Adrenal gland (tissue), 12 donors: ENCODE measurements around the gene TPRN. TPM values are rescaled to one million over a fixed set of nuclear protein-coding genes. Genes with fewer than 3 reads are reported as not detected.
A peak's percentile ranks its signal among the peaks of the same experiment; 100 is the strongest.

Source experiments
- DNase-seq, 7 donors: peaks; one replicate each; pipeline ENCODE4 v3.0.0-alpha.2; 2019 to 2020
- H3K27ac ChIP-seq, 5 donors: fragments of 200-600 bp; sonication (generic) in 4 of 5; 1 replicate in 3 of 5; 2 replicates in 2 of 5; pipeline versions ENCODE4 v1.5.1 to v1.8.0; 2016 to 2020; ENCODE audit warnings: mild to moderate bottlenecking in 1 of 5
- H3K27me3 ChIP-seq: fragments of 200-600 bp; 2 replicates; pipeline ENCODE4 v1.8.0; 2021
- H3K36me3 ChIP-seq, 2 donors: fragments of 200-600 bp; replicated peaks in 1 of 2; 1 replicate in 1 of 2; 2 replicates in 1 of 2; pipeline versions ENCODE4 v1.5.1 to v1.8.0; 2018 to 2022
- H3K4me1 ChIP-seq, 2 donors: fragments of 200-600 bp; replicated peaks in 1 of 2; 1 replicate in 1 of 2; 2 replicates in 1 of 2; pipeline versions ENCODE4 v1.5.1 to v1.8.0; 2018 to 2021
- H3K4me3 ChIP-seq, 4 donors: fragments of 200-600 bp; sonication (generic) in 3 of 4; one replicate each; pipeline ENCODE4 v1.5.1; 2016 to 2018
- H3K9me3 ChIP-seq, 3 donors: fragments of 200-600 bp; sonication (generic) in 1 of 3; replicated peaks in 1 of 3; 1 replicate in 2 of 3; 2 replicates in 1 of 3; pipeline versions ENCODE4 v1.5.1 to v1.8.0; 2016 to 2021
- POLR2A ChIP-seq, 2 donors: fragments of 450-650 bp; IDR thresholded peaks; one replicate each; pipeline ENCODE4 v1.6.1; 2017; ENCODE audit warnings: antibody characterized with exemption in 2 of 2, mild to moderate bottlenecking in 2 of 2, moderate library complexity in 1 of 2
- WGBS, 4 donors: extraction: QIAGEN DNeasy Blood & Tissue Kit in 2 of 4; methylation state at CpG; one replicate each; pipeline versions ENCODE4 v1.1.5 to v1.1.7; 2013 to 2017; 5-methylcytosine and 5-hydroxymethylcytosine counted together
- intact Hi-C, 2 donors: fragments of 100-400 bp; cut with DNase I; formaldehyde crosslinking; loops; one replicate each; pipeline versions ENCODE4 v1.14.1 to v1.15.0; 2022 to 2023
- polyA plus RNA-seq, 3 donors: library from polyadenylated mRNA; stranded (reverse); fragments of 200-250 nt in 2 of 3; fragments of 350-450 nt in 1 of 3; fragmentation: Illumina TruSeq in 1 of 3; extraction: RNeasy Lipid Tissue Mini Kit (QIAGEN cat#74804) in 1 of 3; gene quantifications; one replicate each; pipeline ENCODE4 v1.2.3, GENCODE V29; 2013 to 2014
- total RNA-seq, 9 donors: library from RNA; depleted of rRNA in 4 of 9; stranded (reverse); fragments of >200 nt in 4 of 9; fragments of 120-200 nt in 1 of 9; fragmentation: NEBNext Ultra II Directional in 1 of 9; extraction: Animal tissue kit (Norgen Biotek cat#: 25700) in 1 of 9; gene quantifications; one replicate each; pipeline versions ENCODE4 v1.1.0 to v1.2.4, GENCODE V29; 2013 to 2023
- TF ChIP-seq, protein P1 (sequence below), 6 experiments: fragments of 450-650 bp in 4 of 6; fragments of 200-600 bp in 2 of 6; sonication (generic) in 1 of 6; IDR thresholded peaks; 1 replicate in 5 of 6; 2 replicates in 1 of 6; pipeline versions ENCODE4 v1.5.1 to v1.8.0; 2016 to 2021; ENCODE audit warnings: antibody characterized with exemption in 6 of 6, mild to moderate bottlenecking in 2 of 6, moderate library complexity in 1 of 6
- donor health status: healthy with polysubstance abuse.
- donor health status: Bipolar disorder and iron deficiency.
- donor health status: DM: yes; HTN: yes; CAD: no.
- donor health status: DM: no; HTN: no; CAD: no.
- donor health status: DM: no; HTN: no; CAD: no.
- donor health status: DM: yes; HTN: yes; CAD: no.

Gene TPRN
- total and polyA plus RNA-seq, 12 donors, result 1.4 to 23.5 (median 8.5) TPM

DNA sequence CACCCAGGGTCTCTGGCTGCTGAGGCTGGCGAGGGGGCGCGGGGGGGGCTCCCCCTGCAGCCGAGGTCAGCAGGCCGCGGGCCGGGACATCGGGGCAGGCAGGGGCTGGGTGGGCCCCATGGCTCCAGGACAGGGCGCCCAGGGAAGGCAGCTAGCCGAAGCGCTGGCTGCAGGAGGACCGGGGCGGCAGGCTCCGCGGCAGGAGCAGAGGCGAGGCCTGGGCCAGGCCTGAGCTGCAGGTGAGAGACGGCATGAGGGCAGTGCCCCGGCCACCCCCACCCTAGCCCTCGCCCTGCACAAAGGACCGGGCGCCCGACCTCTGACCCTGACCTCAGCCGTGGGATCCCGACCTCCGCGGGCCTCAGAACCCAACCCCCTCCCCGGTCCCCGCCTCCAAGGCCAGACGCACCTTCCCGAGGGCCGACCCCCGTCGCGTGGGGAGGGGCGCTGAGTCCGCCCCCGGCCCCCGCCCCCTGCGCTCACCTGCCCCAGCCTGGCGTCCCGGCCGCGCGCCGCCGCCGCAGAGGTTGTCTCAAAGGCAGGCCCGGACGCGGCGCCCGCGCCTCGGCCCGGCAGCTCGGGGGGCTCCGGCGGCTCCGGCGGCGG is 21.1 kb upstream of the TPRN start:
- DNase-seq, result no peak
- Histone ChIP-seq H3K9me3 (no peaks in the 10 kb centered on the region), H3K4me1 (peaks cover 29 to 37% of the 10 kb centered on the region in 2 donors), H3K36me3 (no peaks in the 10 kb centered on the region), H3K27me3 (no peaks in the 10 kb centered on the region), H3K4me3 (peak overlapping the region in 2 of 4 donors; percentile 18 to 60), H3K27ac (peak overlapping the region in 3 of 5 donors; percentile 23 to 91 (median 30))
- TF ChIP-seq, protein P1, sequence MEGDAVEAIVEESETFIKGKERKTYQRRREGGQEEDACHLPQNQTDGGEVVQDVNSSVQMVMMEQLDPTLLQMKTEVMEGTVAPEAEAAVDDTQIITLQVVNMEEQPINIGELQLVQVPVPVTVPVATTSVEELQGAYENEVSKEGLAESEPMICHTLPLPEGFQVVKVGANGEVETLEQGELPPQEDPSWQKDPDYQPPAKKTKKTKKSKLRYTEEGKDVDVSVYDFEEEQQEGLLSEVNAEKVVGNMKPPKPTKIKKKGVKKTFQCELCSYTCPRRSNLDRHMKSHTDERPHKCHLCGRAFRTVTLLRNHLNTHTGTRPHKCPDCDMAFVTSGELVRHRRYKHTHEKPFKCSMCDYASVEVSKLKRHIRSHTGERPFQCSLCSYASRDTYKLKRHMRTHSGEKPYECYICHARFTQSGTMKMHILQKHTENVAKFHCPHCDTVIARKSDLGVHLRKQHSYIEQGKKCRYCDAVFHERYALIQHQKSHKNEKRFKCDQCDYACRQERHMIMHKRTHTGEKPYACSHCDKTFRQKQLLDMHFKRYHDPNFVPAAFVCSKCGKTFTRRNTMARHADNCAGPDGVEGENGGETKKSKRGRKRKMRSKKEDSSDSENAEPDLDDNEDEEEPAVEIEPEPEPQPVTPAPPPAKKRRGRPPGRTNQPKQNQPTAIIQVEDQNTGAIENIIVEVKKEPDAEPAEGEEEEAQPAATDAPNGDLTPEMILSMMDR (IDR thresholded peaks at IDR 0.05), result no peak
- no peak for TF ChIP-seq POLR2A (IDR thresholded peaks at IDR 0.05)
- WGBS, 4 donors, result 3 to 4% methylated on average over 48 to 61 of the region's 61 CpGs; no CpG with 5 or more reads in 2 of the 4 donors
- intact Hi-C loops, result no loop called here

DNA sequence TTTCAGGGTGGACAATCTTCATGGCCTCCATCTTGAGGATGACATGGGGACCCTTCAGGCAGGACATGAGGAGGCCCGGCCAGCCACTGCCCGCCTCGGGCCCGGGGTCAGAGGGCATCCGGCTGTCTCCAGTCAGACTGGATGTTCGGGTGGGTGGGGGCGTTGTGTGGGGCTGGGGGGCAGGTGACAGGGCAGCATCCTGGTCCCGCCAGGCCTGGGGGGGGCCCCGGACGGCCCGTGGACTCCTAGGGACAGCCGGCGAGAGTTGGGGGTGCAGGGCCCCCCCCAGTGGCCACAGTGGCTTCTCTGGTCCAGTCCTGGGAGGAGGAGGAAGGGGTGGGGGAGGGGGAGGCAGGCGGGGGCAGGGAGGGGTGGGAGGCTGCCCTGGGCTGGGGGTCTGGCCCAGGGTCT is 20.6 kb upstream of the TPRN start:
- intact Hi-C loops, result no loop called here
- 70 to 80% (median 78%) methylated on average over 9 to 14 of the region's 14 CpGs; no CpG with 5 or more reads in 1 of the 4 donors for WGBS, 4 donors

DNA sequence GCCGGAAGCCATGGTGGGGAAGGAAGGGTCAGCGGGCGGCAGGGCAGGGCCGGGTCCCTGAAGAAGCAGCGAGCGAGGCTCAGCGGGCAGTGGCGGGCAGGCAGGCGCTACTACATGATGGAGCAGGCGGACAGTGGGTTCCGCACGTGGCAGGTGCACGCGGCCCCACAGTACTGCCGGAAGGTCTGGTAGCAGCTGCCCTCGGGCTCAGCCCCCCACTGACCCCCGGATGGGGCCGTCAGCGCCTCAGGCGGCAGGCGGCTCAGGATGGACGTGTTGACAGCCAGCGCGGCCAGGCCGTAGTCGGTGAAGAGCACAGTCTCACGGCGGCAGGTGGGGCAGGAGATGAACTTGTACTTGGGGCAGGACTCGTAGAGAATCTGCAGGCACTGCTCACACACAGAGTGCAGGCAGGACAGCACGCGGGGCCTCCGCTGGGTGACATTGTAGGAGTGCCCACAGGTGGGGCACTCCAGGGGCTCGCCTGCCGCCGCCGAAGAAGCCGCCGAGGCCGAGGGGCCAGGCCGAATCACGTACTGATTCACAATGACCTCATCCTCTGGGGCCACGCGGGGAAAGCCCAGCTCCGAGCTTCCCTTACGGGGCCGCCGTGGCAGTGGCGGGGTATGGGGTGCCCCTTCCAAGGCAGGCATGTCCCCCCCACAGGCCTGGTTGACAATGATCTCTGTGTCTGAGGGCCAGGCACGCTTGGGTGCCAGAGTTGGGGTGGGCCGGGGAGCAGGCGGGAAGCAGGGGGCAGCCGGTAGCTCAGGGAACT is 20.0 kb upstream of the TPRN start:
- Histone ChIP-seq H3K27me3 (no peaks in the 10 kb centered on the region), H3K4me3 (no peak overlapping the region), H3K9me3 (no peaks in the 10 kb centered on the region), H3K36me3 (no peaks in the 10 kb centered on the region), H3K27ac (peak overlapping the region in 1 of 5 donors; percentile 91), H3K4me1 (peaks cover 29 to 37% of the 10 kb centered on the region in 2 donors)
- 90 to 94% (median 91%) methylated on average over 31 to 52 of the region's 52 CpGs for WGBS, 4 donors
- intact Hi-C loops, result no loop called here
- TF ChIP-seq, protein P1 (IDR thresholded peaks at IDR 0.05), result no peak
- TF ChIP-seq POLR2A (IDR thresholded peaks at IDR 0.05), result no peak
- no peak for DNase-seq

More for the DNA sequence above, 20.6 kb upstream of the TPRN start:
- no peaks in the 10 kb centered on the region for H3K9me3 ChIP-seq
- peak overlapping the region in 1 of 4 donors; percentile 60 for H3K4me3 ChIP-seq
- DNase-seq, result no peak
- peak overlapping the region in 1 of 5 donors; percentile 91 for H3K27ac ChIP-seq
- peaks cover 29 to 37% of the 10 kb centered on the region in 2 donors for H3K4me1 ChIP-seq
- no peaks in the 10 kb centered on the region for H3K36me3 ChIP-seq
- no peaks in the 10 kb centered on the region for H3K27me3 ChIP-seq
- TF ChIP-seq, protein P1 (IDR thresholded peaks at IDR 0.05), result no peak
- TF ChIP-seq POLR2A (IDR thresholded peaks at IDR 0.05), result no peak

DNA sequence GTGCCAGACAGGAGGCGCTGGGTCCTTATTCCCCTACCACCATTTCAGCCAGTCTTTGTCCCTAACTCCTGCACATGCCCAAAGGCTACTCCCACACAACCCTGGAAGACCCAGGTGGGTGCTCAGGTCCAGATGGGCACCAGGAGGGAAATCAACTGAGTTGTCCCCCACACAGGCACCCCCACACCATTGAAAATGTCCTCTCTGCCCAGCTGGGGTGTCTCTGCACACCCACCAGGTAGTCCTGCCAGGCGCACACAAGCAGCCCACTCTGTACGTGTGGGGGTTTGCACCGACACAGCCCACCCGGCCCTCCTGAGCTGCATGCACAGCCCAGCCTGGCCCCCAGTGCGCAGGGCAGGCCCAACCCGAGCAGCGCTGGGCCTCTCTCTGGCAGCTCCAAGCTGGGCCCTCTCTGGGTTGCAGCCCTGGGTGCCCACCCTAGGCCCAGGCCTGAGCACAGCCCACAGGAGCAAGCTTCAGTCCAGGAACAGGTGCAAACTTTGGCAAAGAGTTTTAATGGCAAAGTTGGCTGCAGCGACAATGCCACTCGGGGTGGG is 19.3 kb upstream of the TPRN start:
- 92 to 95% (median 94%) methylated on average over 2 to 10 of the region's 10 CpGs for WGBS, 4 donors
- Histone ChIP-seq H3K27me3 (no peaks in the 10 kb centered on the region), H3K36me3 (no peaks in the 10 kb centered on the region), H3K4me1 (peaks cover 29 to 37% of the 10 kb centered on the region in 2 donors), H3K27ac (peak overlapping the region in 2 of 5 donors; percentile 40 to 46), H3K9me3 (no peaks in the 10 kb centered on the region), H3K4me3 (no peak overlapping the region)
- TF ChIP-seq, protein P1 (IDR thresholded peaks at IDR 0.05), result no peak
- TF ChIP-seq POLR2A (IDR thresholded peaks at IDR 0.05), result no peak
- intact Hi-C loops, result no loop called here
- no peak for DNase-seq
